HG02885 (cell line): ENCODE data around the gene SHH.

Source experiments
- ATAC-seq: cut with Tn5 transposase; IDR thresholded peaks from one replicate; pipeline ENCODE4 v1.9.1; 2021; ENCODE audit warnings: mild to moderate bottlenecking; ENCODE audit not compliant: unreplicated experiment, poor library complexity

The SHH gene

GRCh38 chr7:155811895-155812761 lies at the start of gene SHH:
Gene SHH, minus strand, starts transcription at chr7:155812463. Its CDS starts 341 bp downstream, at chr7:155812122.
- ATAC-seq, result no peak

GRCh38 chr7:155861480-155861868 lies 49.2 kb upstream of the SHH start:
- ATAC-seq, result no peak

- ATAC-seq, result no peak
Measured at GRCh38 chr7:155860840-155861479, 48.7 kb upstream of the SHH start.

- no peak for ATAC-seq
Measured at GRCh38 chr7:155860461-155860839, 48.2 kb upstream of the SHH start.

GRCh38 chr7:155858521-155859061 lies 46.3 kb upstream of the SHH start:
- ATAC-seq, result no peak

- no peak for ATAC-seq
Measured at GRCh38 chr7:155857141-155857540, 44.9 kb upstream of the SHH start.

GRCh38 chr7:155856656-155857055 lies 44.4 kb upstream of the SHH start:
- no peak for ATAC-seq

- no peak for ATAC-seq
Measured at GRCh38 chr7:155852426-155853301, 40.4 kb upstream of the SHH start.

- no peak for ATAC-seq
Measured at GRCh38 chr7:155851892-155852291, 39.6 kb upstream of the SHH start.

GRCh38 chr7:155850766-155851678 lies 38.8 kb upstream of the SHH start:
- ATAC-seq, result no peak

- no peak for ATAC-seq
Measured at GRCh38 chr7:155850001-155850436, 37.8 kb upstream of the SHH start.

GRCh38 chr7:155848691-155849669 lies 36.7 kb upstream of the SHH start:
- ATAC-seq, result no peak

- ATAC-seq, result no peak
Measured at GRCh38 chr7:155847821-155848435, 35.7 kb upstream of the SHH start.

- ATAC-seq, result no peak
Measured at GRCh38 chr7:155846936-155847335, 34.7 kb upstream of the SHH start.

GRCh38 chr7:155846156-155846555 lies 33.9 kb upstream of the SHH start:
- ATAC-seq, result no peak

- no peak for ATAC-seq
Measured at GRCh38 chr7:155845226-155845625, 33.0 kb upstream of the SHH start.

- ATAC-seq, result no peak
Measured at GRCh38 chr7:155844526-155844925, 32.3 kb upstream of the SHH start.

GRCh38 chr7:155844019-155844453 lies 31.8 kb upstream of the SHH start:
- no peak for ATAC-seq
